Heart right ventricle (tissue), 16 donors: ENCODE results near the gene PXDN. TPM values are rescaled to one million over a fixed set of nuclear protein-coding genes. Genes with fewer than 3 reads are reported as not detected.

Experiments
- ATAC-seq, 8 donors: fragments of 200-7000 bp; cut with Tn5 transposase; one replicate each; pipeline ENCODE4 v1.9.1; 2020; ENCODE audit warnings: mild to moderate bottlenecking in 8 of 8, moderate library complexity in 8 of 8, moderate number of reproducible peaks in 1 of 8
- DNase-seq, 2 donors: peaks; one replicate each; pipeline ENCODE4 v3.0.0-alpha.2; 2020
- H3K27ac ChIP-seq, 10 donors: fragments of 200-600 bp; sonication (generic) in 2 of 10; one replicate each; pipeline versions ENCODE4 v1.5.0 to v1.8.0; 2020 to 2022; ENCODE audit warnings: mild to moderate bottlenecking in 3 of 10
- H3K27me3 ChIP-seq, 7 donors: fragments of 200-600 bp; one replicate each; pipeline ENCODE4 v1.8.0; 2021 to 2022; ENCODE audit warnings: mild to moderate bottlenecking in 2 of 7
- H3K36me3 ChIP-seq, 9 donors: fragments of 200-600 bp; sonication (generic) in 1 of 9; one replicate each; pipeline versions ENCODE4 v1.5.0 to v1.8.0; 2020 to 2022; ENCODE audit warnings: mild to moderate bottlenecking in 2 of 9
- H3K4me1 ChIP-seq, 9 donors: fragments of 200-600 bp; sonication (generic) in 1 of 9; one replicate each; pipeline versions ENCODE4 v1.5.0 to v1.8.0; 2020 to 2022; ENCODE audit warnings: mild to moderate bottlenecking in 4 of 9
- H3K4me3 ChIP-seq, 10 donors: fragments of 200-600 bp; sonication (generic) in 2 of 10; one replicate each; pipeline versions ENCODE4 v1.5.0 to v1.8.0; 2020 to 2022; ENCODE audit warnings: mild to moderate bottlenecking in 7 of 10, moderate library complexity in 2 of 10
- H3K9me3 ChIP-seq, 11 donors: fragments of 200-600 bp in 10 of 11; sonication (generic) in 2 of 11; one replicate each; pipeline versions ENCODE4 v1.5.0 to v1.8.0; 2013 to 2022; ENCODE audit warnings: mild to moderate bottlenecking in 2 of 11, control low read depth in 1 of 11, moderate library complexity in 1 of 11
- CTCF ChIP-seq, 9 donors: fragments of 200-600 bp; sonication (generic) in 2 of 9; IDR thresholded peaks; one replicate each; pipeline versions ENCODE4 v1.5.0 to v1.8.0; 2021 to 2022; ENCODE audit warnings: antibody characterized with exemption in 9 of 9, mild to moderate bottlenecking in 5 of 9, moderate library complexity in 1 of 9
- WGBS, 2 donors: extraction: QIAGEN DNeasy Blood & Tissue Kit; methylation state at CpG; one replicate each; pipeline ENCODE4 v1.1.7; 2013; ENCODE audit warnings: inconsistent platforms in 1 of 2; 5-methylcytosine and 5-hydroxymethylcytosine counted together
- intact Hi-C, 10 donors: fragments of 100-400 bp; cut with DNase I; formaldehyde crosslinking; loops; one replicate each; pipeline versions ENCODE4 v1.11.1 to v1.14.2; 2022
- polyA plus RNA-seq, 2 donors: library from polyadenylated mRNA; stranded (reverse); fragments of 200-250 nt; gene quantifications; one replicate each; pipeline ENCODE4 v1.2.3, GENCODE V29; 2013
- total RNA-seq, 10 donors: library from RNA; stranded (reverse); fragmentation: NEBNext Ultra II Directional in 3 of 10; extraction: Animal tissue kit (Norgen Biotek cat#: 25700) in 3 of 10; gene quantifications; one replicate each; pipeline versions ENCODE4 v1.2.1 to v1.2.4, GENCODE V29; 2021 to 2023
- donor health status: Arrhythmogenic right ventricular cardiomyopathy.
- donor health status: ischemic (EF 13 %, LVEDD 7.1; RV severe dilation, severe dysfunction).
- donor health status: healthy with polysubstance abuse.
- donor health status: DM: no; HTN: yes; CAD: no.
- donor health status: DM: no; HTN: no; CAD: no.
- donor health status: ischemic (EF 25% LVEDD 6.9; RV normal size, moderate dysfunction).
- donor health status: ischemic (EF 25% LVEDD 5.7; RV mildly dilated, moderate dysfunction).
- donor health status: healthy.
- donor health status: DM: yes; HTN: yes; CAD: no.
- donor health status: Ischemic cardiomyopathy.
- donor health status: ischemic (EF 35%, LVEDD 5.7; RV mildly dilated, moderate dysfunction).
- donor health status: nonischemic (EF 11% LVEDD 7.7; RV severe dilation, severe dysfunction).
- donor health status: DM: yes; HTN: yes; CAD: no.
- donor health status: PGD.
- donor health status: ischemic (EF 29% LVEDD 5.4; RV normal size, mild dysfunction).
- donor health status: nonischemic (EF 23%, LVEDD 6.1; RV moderate dilation, normal function).

Gene PXDN
- total and polyA plus RNA-seq, 12 donors: 7.8 to 65.0 (median 18.9) TPM

GRCh38 chr2:1612391-1613077, 131.8 kb downstream of the PXDN start:
- Histone ChIP-seq H3K27me3 (no peaks in the 10 kb centered on the region), H3K36me3 (no peaks in the 10 kb centered on the region), H3K4me1 (peaks cover 0 to 18% (median 5%) of the 10 kb centered on the region in 9 donors), H3K4me3 (no peak overlapping the region), H3K9me3 (no peaks in the 10 kb centered on the region), H3K27ac (no peak overlapping the region)
- no peak for TF ChIP-seq CTCF (IDR thresholded peaks at IDR 0.05)
- 89 to 92% methylated on average over 6 of the region's 6 CpGs for WGBS, 2 donors
- ATAC-seq (no peak), DNase-seq (no peak)
- intact Hi-C loops: no loop called here

- intact Hi-C loops: no loop called here
- ATAC-seq: no peak
- Histone ChIP-seq H3K4me3 (no peak overlapping the region), H3K36me3 (no peaks in the 10 kb centered on the region), H3K9me3 (no peaks in the 10 kb centered on the region), H3K27ac (no peak overlapping the region), H3K4me1 (peaks cover 0 to 23% (median 5%) of the 10 kb centered on the region in 9 donors), H3K27me3 (no peaks in the 10 kb centered on the region)
- no peak for DNase-seq
- 85 to 93% methylated on average over 7 to 8 of the region's 8 CpGs for WGBS, 2 donors
- no peak for TF ChIP-seq CTCF (IDR thresholded peaks at IDR 0.05)
Measured at GRCh38 chr2:1611886-1612285, 132.4 kb downstream of the PXDN start.

GRCh38 chr2:1610096-1610485, 134.2 kb downstream of the PXDN start:
- Histone ChIP-seq H3K27ac (no peak overlapping the region), H3K4me1 (peaks cover 12 to 40% (median 20%) of the 10 kb centered on the region in 9 donors), H3K9me3 (no peaks in the 10 kb centered on the region), H3K27me3 (peaks cover 0 to 7% (median 0%) of the 10 kb centered on the region in 7 donors), H3K4me3 (no peak overlapping the region), H3K36me3 (no peaks in the 10 kb centered on the region)
- intact Hi-C loops: no loop called here
- no peak for TF ChIP-seq CTCF (IDR thresholded peaks at IDR 0.05)
- no peak for DNase-seq
- WGBS, 2 donors: 89 to 92% methylated on average over 18 of the region's 18 CpGs
- no peak for ATAC-seq

- DNase-seq (no peak), ATAC-seq (no peak)
- intact Hi-C loops: loop anchor here in 1 of 10 donors (5.0 kb wide), 1 partner anchor 133 kb away; the partner anchor contains the start of gene PXDN
- H3K4me3 ChIP-seq: no peak overlapping the region
- H3K9me3 ChIP-seq: no peaks in the 10 kb centered on the region
- H3K36me3 ChIP-seq: no peaks in the 10 kb centered on the region
- 75 to 76% methylated on average over 12 of the region's 12 CpGs for WGBS, 2 donors
- H3K27ac ChIP-seq: peak overlapping the region in 2 of 10 donors; percentile 7 to 84
- TF ChIP-seq CTCF (IDR thresholded peaks at IDR 0.05): no peak
- H3K4me1 ChIP-seq: peaks cover 14 to 45% (median 24%) of the 10 kb centered on the region in 9 donors
- H3K27me3 ChIP-seq: peaks cover 0 to 7% (median 0%) of the 10 kb centered on the region in 7 donors
Measured at GRCh38 chr2:1609485-1610095, 134.7 kb downstream of the PXDN start.
